GM19035 (cell line): Measurements from ENCODE around the gene CCDC116.
"Not testable (repeated sequence)": the region's sequence is repeated elsewhere in the genome, so short reads cannot be mapped to it uniquely, and the experiment has no call there.

Source experiments
- ATAC-seq: cut with Tn5 transposase; IDR thresholded peaks from one replicate; pipeline ENCODE4 v1.9.1; 2021; ENCODE audit not compliant: unreplicated experiment

Gene CCDC116

GRCh38 chr22:21651521-21652009 is 19.0 kb downstream of the CCDC116 start:
- ATAC-seq: peak; percentile 17

- ATAC-seq: peak; percentile 87
Measured at GRCh38 chr22:21652010-21652546, 19.5 kb downstream of the CCDC116 start.

- ATAC-seq: no peak
Measured at GRCh38 chr22:21652547-21653545, 20.3 kb downstream of the CCDC116 start.

- no peak for ATAC-seq
Measured at GRCh38 chr22:21657020-21657359, 24.4 kb downstream of the CCDC116 start.

GRCh38 chr22:21657360-21658032 is 24.9 kb downstream of the CCDC116 start:
- peak; percentile 85 for ATAC-seq

- no peak for ATAC-seq
Measured at GRCh38 chr22:21659864-21660525, 27.4 kb downstream of the CCDC116 start.

- ATAC-seq: no peak
Measured at GRCh38 chr22:21660904-21661303, 28.3 kb downstream of the CCDC116 start.

GRCh38 chr22:21661991-21662390 is 29.4 kb downstream of the CCDC116 start:
- no peak for ATAC-seq

- ATAC-seq: no peak
Measured at GRCh38 chr22:21663738-21664137, 31.2 kb downstream of the CCDC116 start.

- ATAC-seq: no peak
Measured at GRCh38 chr22:21665047-21665851, 32.7 kb downstream of the CCDC116 start.

GRCh38 chr22:21666786-21667185 is 34.2 kb downstream of the CCDC116 start:
- no peak for ATAC-seq

- ATAC-seq: no peak
Measured at GRCh38 chr22:21669026-21669425, 36.5 kb downstream of the CCDC116 start.

- no peak for ATAC-seq
Measured at GRCh38 chr22:21672107-21672629, 39.6 kb downstream of the CCDC116 start.

- ATAC-seq: no peak
Measured at GRCh38 chr22:21673534-21674321, 41.2 kb downstream of the CCDC116 start.

GRCh38 chr22:21674638-21675245 is 42.2 kb downstream of the CCDC116 start:
- ATAC-seq: no peak

GRCh38 chr22:21677606-21678443 is 45.3 kb downstream of the CCDC116 start:
- ATAC-seq: no peak

GRCh38 chr22:21678842-21679241 is 46.3 kb downstream of the CCDC116 start:
- ATAC-seq: not testable (repeated sequence)

- no peak for ATAC-seq
Measured at GRCh38 chr22:21679383-21679782, 46.8 kb downstream of the CCDC116 start.
